Measurements from ENCODE around the gene CELA2A.
"Not testable (repeated sequence)": the region's sequence is repeated elsewhere in the genome, so short reads cannot be mapped to it uniquely, and the experiment has no call there.

The CELA2A gene

GRCh38 chr1:15501208-15502032, 44.9 kb downstream of the CELA2A start:
- peak in 1 of 2 experiments; percentile 40 for DNase-seq

GRCh38 chr1:15504436-15504835, 47.9 kb downstream of the CELA2A start:
- DNase-seq, result no peak

DNA sequence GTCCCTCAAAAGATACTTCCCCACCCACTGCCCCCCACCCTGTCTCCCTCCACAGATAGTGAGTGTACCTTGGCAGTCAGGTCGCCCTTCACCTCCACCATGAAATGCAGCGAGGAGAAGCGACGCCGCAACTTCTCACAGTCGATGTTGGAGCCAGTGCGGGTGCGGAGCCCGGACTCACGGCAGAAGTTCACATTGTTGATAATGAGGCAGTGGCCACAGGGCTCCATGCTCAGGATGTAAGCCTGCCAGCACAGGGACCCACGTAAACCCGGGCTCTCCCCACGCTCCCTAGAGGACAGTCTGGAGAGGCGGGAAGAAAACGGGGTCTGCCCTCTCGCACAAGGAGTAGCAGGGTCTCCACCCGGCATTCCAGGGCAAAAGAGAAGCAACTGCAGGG, 50.3 kb downstream of the CELA2A start:
- DNase-seq, result no peak

GRCh38 chr1:15507278-15507677, 50.7 kb downstream of the CELA2A start:
- DNase-seq, result no peak

- no peak for DNase-seq
These were observed 52.4 kb downstream of the CELA2A start for GRCh38 chr1:15508700-15509487.

GRCh38 chr1:15509586-15509985, 53.1 kb downstream of the CELA2A start:
- no peak for DNase-seq

DNA sequence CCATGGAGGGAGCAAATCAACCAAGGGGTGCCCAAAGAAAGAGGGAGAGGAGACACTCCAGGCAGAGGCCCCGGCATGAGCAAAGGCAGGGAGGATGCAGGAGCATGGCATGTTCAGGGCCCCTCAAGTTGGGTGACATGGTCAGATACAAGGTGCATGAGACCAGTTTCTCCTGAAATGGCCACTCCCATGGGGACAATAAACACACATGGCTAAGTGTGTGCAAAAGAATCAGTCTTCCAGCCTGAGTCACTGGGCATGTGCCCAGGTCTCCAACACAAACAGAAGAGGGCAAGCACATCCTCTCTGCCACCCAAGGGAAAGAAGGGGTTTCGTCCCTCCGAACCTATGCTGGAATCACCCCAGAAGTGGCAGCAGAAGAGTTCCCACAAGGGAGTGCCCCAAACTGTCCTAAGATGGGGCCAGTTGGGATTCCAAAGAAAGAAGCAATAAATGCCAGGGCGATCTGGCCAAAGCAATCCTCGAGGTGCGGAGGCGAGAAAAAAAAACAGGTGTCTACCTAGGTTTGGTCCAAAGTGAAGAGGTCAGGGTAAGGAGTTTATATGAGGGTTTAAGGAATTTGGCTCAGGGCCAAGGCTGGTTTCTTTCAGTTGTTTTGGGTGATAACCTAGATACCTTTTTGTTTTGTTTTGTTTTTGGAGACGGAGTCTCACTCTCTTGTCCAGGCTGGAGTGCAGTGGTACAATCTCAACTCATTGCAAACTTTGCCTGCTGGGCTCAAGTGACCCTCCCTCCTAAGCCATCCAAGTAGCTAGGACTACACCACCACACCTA, 54.3 kb downstream of the CELA2A start:
- DNase-seq, result no peak

GRCh38 chr1:15513192-15513591, 56.7 kb downstream of the CELA2A start:
- DNase-seq, result no peak

- no peak for DNase-seq
These were observed 57.4 kb downstream of the CELA2A start for GRCh38 chr1:15513919-15514318.

DNA sequence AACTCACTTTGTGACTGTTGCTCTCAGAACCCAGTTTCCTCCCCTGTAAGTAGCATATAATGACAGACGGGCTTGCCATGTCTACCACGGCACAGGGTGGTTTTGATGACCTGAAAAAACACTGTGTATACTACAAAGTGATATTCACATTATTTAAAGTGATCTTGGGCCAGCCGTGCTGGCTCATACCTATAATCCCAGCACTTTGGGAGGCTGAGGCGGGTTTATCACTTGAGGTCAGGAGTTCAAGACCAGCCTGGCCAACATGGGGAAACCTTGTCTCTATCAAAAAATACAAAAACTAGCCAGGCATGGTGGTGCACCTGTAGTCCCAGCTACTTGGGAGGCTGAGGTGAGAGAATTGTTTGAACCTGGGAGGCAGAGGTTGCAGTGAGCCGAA, 58.0 kb downstream of the CELA2A start:
- not testable (repeated sequence) for DNase-seq

- DNase-seq, result no peak
These were observed 58.6 kb downstream of the CELA2A start for GRCh38 chr1:15515022-15515663.

DNA sequence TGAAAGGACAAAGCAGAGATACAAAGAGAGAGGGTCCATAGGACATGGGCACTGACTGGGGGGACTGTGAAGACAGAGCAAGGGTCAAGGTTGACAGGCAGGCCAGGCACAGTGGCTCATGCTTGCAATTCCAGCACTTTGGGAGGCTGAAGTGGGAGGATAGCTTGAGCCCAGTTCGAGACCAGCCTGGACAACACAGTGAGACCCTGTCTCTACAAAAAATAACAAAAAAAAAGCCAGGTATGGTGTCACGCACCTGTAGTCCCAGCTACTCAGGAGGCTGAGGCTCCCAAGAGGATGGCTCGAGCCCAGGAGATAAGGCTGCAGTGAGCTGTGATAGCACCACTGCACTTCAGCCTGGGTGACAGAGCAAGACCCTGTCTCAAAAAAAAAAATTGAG, 63.1 kb downstream of the CELA2A start:
- no peak for DNase-seq

DNA sequence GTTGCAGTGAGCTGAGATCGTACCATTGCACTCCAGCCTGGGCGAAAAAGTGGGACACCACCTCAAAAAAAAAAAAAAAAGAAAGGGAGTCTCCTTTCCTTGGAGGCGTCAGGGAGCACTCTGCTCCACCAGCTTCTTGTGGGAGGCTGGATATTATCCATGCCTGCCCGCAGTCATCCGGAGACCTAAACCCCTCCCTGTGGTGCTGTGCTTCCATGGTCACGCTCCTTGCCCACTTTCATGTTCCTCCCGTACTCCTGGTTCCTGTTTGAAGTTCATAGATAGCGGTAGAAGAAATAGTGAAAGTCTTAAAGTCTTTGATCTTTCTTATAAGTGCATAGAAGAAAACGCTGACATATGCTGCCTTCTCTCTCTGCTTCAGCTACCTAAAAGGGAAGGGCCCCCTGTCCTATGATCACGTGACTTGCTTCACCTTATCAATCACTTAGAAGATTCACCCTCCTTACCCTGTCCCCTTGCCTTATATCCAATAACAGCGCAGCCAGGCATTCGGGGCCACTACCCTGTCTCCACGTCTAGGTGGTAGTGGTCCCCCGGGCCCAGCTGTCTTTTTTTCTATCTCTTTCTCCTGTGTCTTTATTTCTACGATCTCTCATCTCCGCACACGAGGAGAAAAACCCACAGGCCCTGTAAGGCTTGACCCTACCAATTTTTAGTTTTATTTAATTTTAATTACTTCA, 64.8 kb downstream of the CELA2A start:
- not testable (repeated sequence) for DNase-seq

Data from NCI-H187 (cell line).